GM19455 (cell line): ENCODE data around the gene GXYLT1.
"Not testable (repeated sequence)": the region's sequence is repeated elsewhere in the genome, so short reads cannot be mapped to it uniquely, and the experiment has no call there.

Experiments
- ATAC-seq: cut with Tn5 transposase; IDR thresholded peaks from one replicate; pipeline ENCODE4 v1.9.1; 2021; ENCODE audit not compliant: unreplicated experiment

The GXYLT1 gene

GRCh38 chr12:42145552-42146215 lies 1.0 kb upstream of the GXYLT1 start:
- ATAC-seq = no peak

GRCh38 chr12:42145197-42145549 lies 499 bp upstream of the GXYLT1 start:
- ATAC-seq = no peak

- no peak for ATAC-seq
Observed at GRCh38 chr12:42144158-42144407, 591 bp downstream of the GXYLT1 start.

- no peak for ATAC-seq
Observed at GRCh38 chr12:42143452-42144157, 1.1 kb downstream of the GXYLT1 start.

GRCh38 chr12:42141981-42142606 lies 2.6 kb downstream of the GXYLT1 start:
- no peak for ATAC-seq

- ATAC-seq = no peak
Observed at GRCh38 chr12:42140901-42141300, 3.8 kb downstream of the GXYLT1 start.

GRCh38 chr12:42135259-42135814 lies 9.3 kb downstream of the GXYLT1 start:
- no peak for ATAC-seq

GRCh38 chr12:42130672-42131402 lies 13.8 kb downstream of the GXYLT1 start:
- ATAC-seq = no peak

- ATAC-seq = no peak
Observed at GRCh38 chr12:42129595-42130204, 15.0 kb downstream of the GXYLT1 start.

- no peak for ATAC-seq
Observed at GRCh38 chr12:42128888-42129287, 15.8 kb downstream of the GXYLT1 start.

GRCh38 chr12:42128327-42128726 lies 16.3 kb downstream of the GXYLT1 start:
- no peak for ATAC-seq

- ATAC-seq = no peak
Observed at GRCh38 chr12:42126963-42127362, 17.7 kb downstream of the GXYLT1 start.

GRCh38 chr12:42125388-42125767 lies 19.3 kb downstream of the GXYLT1 start:
- no peak for ATAC-seq

- no peak for ATAC-seq
Observed at GRCh38 chr12:42124764-42125387, 19.8 kb downstream of the GXYLT1 start.

- ATAC-seq = no peak
Observed at GRCh38 chr12:42119085-42119633, 25.5 kb downstream of the GXYLT1 start.

- no peak for ATAC-seq
Observed at GRCh38 chr12:42118136-42118879, 26.4 kb downstream of the GXYLT1 start.

- no peak for ATAC-seq
Observed at GRCh38 chr12:42109031-42109430, 35.6 kb downstream of the GXYLT1 start.

GRCh38 chr12:42106791-42107190 lies 37.9 kb downstream of the GXYLT1 start:
- ATAC-seq = not testable (repeated sequence)

GRCh38 chr12:42104784-42105183 lies 39.9 kb downstream of the GXYLT1 start:
- ATAC-seq = no peak

GRCh38 chr12:42104087-42104486 lies 40.6 kb downstream of the GXYLT1 start:
- ATAC-seq = no peak
